Epithelial cell of proximal tubule (primary cell): ENCODE data around the gene MAST2. TPM values are rescaled to one million over a fixed set of nuclear protein-coding genes. Genes with fewer than 3 reads are reported as not detected.

Experiments used
- DNase-seq: peaks from one replicate; pipeline ENCODE4 v3.0.0-alpha.2; 2011; ENCODE audit warnings: low read depth
- H3K4me3 ChIP-seq: 2 replicates; pipeline ENCODE4 v1.5.1; 2011; ENCODE audit warnings: low read depth, mild to moderate bottlenecking, low read length
- total RNA-seq: library from RNA; depleted of rRNA; stranded (reverse); fragments of >200 nt; gene quantifications from 2 replicates; pipeline ENCODE4 v1.2.3, GENCODE V29; 2015
- TF ChIP-seq, protein P1 (sequence below): conservative IDR thresholded peaks from 2 replicates; pipeline ENCODE4 v1.5.1; 2012; ENCODE audit warnings: low read depth, mild to moderate bottlenecking, low read length

The MAST2 gene
- total RNA-seq, 1 donor from 2014 or later = 30.3 TPM

DNA sequence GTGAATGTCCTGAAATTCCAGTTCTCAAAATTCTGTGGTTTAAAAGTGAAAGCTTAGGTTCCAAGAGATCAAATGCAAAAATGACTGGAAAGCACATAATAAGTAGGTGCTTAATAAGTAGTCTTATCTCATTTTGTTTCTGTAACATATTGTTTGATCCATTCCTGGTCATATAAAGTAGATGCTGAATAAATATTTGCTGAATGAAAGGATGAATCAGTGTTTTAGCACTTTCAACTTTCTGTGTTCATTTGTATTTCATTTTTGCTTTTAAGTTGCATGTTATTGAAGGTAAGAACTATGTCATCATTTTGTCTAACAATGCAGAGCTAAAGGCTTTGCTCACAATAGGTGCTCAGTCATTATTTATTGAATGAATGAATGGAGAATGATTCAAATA is 6.3 kb downstream of the MAST2 start:
- H3K4me3 ChIP-seq = no peak overlapping the region
- TF ChIP-seq, protein P1, sequence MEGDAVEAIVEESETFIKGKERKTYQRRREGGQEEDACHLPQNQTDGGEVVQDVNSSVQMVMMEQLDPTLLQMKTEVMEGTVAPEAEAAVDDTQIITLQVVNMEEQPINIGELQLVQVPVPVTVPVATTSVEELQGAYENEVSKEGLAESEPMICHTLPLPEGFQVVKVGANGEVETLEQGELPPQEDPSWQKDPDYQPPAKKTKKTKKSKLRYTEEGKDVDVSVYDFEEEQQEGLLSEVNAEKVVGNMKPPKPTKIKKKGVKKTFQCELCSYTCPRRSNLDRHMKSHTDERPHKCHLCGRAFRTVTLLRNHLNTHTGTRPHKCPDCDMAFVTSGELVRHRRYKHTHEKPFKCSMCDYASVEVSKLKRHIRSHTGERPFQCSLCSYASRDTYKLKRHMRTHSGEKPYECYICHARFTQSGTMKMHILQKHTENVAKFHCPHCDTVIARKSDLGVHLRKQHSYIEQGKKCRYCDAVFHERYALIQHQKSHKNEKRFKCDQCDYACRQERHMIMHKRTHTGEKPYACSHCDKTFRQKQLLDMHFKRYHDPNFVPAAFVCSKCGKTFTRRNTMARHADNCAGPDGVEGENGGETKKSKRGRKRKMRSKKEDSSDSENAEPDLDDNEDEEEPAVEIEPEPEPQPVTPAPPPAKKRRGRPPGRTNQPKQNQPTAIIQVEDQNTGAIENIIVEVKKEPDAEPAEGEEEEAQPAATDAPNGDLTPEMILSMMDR = no peak
- DNase-seq = no peak

DNA sequence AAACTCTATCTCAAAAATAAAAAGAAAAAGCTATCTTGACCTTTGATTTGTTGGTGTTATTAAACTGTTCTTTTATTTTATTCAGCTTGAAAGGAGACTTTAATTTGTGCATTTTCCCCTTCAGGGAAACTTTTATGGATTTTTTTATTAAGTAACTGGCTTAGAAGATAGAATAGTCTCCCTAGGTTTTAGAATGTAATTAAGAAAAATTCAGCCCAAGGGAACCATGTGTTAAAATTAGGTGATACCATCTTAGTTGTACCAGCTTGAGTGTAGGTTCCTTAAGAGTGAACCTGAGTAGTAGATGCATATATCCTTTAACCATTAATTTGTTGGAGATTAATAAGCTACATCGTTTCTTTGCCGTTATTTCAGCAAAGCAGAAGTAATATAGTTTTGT is 11.4 kb downstream of the MAST2 start:
- no peak for DNase-seq
- H3K4me3 ChIP-seq = no peak overlapping the region
- TF ChIP-seq, protein P1 = no peak

DNA sequence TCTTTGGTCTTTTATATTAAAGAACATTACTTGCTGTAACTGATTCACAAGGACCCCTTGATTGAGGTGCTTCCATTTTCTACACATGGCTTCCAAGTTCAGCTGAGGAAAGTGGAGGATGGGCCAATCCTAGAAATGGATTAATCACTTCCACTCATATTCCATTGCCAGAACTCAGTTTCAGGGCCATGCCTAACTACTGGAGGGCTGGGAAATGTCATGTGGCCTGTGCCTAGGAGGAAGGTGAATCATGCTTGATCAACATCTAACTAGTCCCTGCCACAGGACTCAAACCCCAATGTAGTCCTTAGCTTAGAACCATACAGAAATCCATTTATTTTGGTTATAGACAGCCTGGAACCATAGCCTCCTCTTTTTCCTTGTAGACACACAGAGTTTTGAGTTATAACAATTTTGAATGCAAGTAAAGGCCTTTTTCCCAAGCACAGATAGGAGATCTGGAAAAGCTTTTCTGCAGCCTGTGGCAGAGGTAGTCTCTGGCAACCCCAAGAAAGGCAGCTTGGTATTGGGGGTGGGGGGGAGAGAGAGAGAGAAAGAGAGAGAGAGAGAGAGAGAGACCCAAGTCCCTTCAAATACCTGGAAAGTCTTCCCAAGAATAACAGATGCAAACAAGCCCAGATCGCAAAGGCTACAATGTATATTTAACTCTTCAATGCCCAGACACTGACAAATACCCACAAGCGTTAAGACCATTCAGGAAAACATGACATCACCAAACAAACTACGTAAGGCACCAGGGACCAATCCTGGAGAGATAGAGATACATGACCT is 12.5 kb downstream of the MAST2 start:
- TF ChIP-seq, protein P1 = no peak
- no peak overlapping the region for H3K4me3 ChIP-seq
- DNase-seq = no peak

DNA sequence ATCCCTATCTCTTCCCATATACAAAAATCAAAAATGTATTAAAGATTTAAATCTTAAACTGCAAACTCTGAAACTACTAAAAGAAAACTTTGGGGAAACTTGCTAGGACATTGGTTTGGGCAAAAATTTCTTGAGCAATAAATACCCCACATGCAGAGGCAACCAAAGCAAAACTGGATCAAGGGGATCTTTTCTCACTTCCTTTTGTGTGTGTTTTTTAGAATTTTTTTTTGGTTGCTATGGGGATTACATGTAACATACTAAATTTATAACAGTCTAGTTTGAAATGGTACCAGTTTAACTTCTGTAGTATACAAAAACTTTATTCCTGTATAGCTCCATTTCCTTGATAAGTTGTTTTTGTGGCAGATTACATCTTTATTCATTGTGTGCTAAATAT is 16.8 kb downstream of the MAST2 start:
- TF ChIP-seq, protein P1 = no peak
- H3K4me3 ChIP-seq = no peak overlapping the region
- no peak for DNase-seq

DNA sequence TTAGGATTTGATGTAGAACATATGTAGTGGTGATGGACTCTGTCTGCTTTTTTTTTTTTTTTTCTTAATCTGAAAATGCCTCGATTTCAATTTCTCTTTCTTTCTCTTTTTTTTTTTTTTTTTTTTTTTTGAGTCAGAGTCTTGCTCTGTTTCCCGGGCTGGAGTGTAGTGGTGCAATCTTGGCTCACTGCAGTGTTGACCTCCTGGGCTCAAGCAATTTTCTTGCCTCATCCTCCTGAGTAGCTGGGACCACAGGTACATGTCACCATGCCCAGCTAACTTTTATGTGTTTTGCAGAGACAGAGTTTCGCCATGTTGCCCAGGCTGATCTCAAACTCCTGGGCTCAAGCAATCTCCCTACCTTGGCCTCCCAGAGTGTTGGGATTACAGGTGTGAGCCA is 17.4 kb downstream of the MAST2 start:
- TF ChIP-seq, protein P1 = no peak
- DNase-seq = no peak
- no peak overlapping the region for H3K4me3 ChIP-seq

DNA sequence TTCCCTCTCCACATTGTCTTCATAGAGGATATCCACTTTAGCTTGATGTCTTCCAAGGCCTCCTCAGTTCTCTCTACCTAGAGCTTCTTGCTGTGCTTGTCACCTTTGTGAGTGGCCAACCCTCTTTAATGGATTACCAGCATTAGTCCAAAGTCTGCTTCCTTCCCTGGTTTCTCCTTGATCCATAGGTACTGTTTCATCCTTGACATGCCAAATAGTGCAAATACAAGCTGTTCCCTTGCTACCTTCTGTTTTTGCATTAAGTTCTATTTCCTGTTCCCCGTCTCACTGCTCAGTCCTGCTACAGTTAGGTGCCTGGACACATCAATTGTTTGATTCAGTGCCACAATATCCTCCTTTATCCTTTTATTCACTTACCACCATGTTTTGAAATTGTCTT is 19.2 kb downstream of the MAST2 start:
- no peak for DNase-seq
- TF ChIP-seq, protein P1 = no peak
- H3K4me3 ChIP-seq = no peak overlapping the region

DNA sequence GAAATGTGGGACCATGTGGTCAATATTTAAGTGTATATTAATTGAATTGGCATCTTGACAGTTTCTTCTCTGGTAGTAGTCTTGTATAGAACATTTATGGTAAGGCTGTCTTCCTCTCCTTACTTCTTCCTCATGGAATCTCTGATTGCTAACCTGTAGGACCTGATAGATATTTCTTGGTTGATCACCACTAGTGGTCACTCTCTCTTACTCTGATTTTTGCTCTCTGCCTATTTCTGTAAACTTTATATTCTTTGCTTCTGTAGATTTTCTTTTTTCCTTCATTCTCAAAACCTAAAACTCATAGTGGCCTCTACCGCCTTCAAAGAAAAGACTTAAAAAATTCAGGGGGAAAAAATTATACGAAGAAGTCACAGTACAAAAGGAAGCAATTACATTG is 21.2 kb downstream of the MAST2 start:
- TF ChIP-seq, protein P1 = no peak
- DNase-seq = no peak
- no peak overlapping the region for H3K4me3 ChIP-seq
